Ovary (tissue), 3 donors: ENCODE results near the gene QPRT.

Experiments used
- POLR2A ChIP-seq: fragments of 450-650 bp; IDR thresholded peaks from one replicate; pipeline ENCODE4 v1.6.1; 2017; ENCODE audit warnings: antibody characterized with exemption, mild to moderate bottlenecking, moderate library complexity
- TF ChIP-seq, protein P1 (sequence below), 3 donors: fragments of 450-650 bp in 2 of 3; fragments of 200-600 bp in 1 of 3; IDR thresholded peaks; one replicate each; pipeline versions ENCODE4 v1.5.1 to v1.8.0; 2016 to 2022; ENCODE audit warnings: antibody characterized with exemption in 3 of 3, mild to moderate bottlenecking in 1 of 3
- donor health status: DM: no; HTN: no; CAD: no.

DNA sequence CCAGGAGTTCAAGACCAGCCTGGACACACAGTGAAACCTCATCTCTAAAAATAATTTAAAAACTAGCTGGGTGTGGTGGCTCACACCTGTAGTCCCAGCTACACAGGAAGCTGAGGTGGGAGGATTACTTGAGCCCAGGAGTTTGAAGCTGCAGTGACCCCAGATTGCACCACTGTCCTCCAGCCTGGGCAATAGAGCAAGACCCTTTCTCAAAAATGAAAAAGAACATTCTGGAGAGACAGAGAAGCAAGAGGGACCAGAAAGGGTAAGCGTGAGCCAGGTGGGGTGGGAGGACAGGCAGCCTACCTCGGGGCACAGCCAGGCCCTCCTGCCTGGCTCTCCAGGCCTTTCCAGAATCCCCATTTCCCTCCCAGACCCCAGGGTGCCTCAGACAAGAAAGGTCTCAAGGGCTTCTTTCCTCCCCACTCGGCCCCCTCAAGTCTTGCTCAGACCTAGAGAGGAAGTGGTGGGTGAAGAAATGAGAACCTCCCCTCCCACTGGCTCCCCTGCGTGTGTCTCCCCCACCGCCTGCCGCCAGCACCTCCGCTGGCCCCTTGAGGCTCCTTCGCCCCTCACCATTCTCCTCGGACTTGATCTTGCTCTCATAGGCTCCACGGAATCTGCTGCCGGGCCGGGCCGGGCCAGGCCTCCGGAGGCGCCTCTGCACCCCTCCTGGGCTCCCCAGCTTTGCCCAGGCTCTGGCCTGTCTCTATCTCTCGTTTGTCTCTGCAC is 66.3 kb downstream of the QPRT start:
- TF ChIP-seq, protein P1, sequence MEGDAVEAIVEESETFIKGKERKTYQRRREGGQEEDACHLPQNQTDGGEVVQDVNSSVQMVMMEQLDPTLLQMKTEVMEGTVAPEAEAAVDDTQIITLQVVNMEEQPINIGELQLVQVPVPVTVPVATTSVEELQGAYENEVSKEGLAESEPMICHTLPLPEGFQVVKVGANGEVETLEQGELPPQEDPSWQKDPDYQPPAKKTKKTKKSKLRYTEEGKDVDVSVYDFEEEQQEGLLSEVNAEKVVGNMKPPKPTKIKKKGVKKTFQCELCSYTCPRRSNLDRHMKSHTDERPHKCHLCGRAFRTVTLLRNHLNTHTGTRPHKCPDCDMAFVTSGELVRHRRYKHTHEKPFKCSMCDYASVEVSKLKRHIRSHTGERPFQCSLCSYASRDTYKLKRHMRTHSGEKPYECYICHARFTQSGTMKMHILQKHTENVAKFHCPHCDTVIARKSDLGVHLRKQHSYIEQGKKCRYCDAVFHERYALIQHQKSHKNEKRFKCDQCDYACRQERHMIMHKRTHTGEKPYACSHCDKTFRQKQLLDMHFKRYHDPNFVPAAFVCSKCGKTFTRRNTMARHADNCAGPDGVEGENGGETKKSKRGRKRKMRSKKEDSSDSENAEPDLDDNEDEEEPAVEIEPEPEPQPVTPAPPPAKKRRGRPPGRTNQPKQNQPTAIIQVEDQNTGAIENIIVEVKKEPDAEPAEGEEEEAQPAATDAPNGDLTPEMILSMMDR (IDR thresholded peaks at IDR 0.05), result no peak
- no peak for TF ChIP-seq POLR2A
